Fibroblast of peridontal ligament (primary cell): Measurements from ENCODE around the gene DCTN3.

Experiments
- DNase-seq: peaks from one replicate; pipeline ENCODE4 v3.0.0-alpha.2; 2010; ENCODE audit errors: extremely low read depth

DCTN3 gene

GRCh38 chr9:34620061-34620994 is at the start of gene DCTN3:
Gene DCTN3, minus strand, starts transcription at chr9:34620495. Its CDS starts 31 bp downstream, at chr9:34620464.
- peak; percentile 95 for DNase-seq

- DNase-seq: peak; percentile 95
Measured at GRCh38 chr9:34665381-34666250, 45.3 kb upstream of the DCTN3 start.

- no peak for DNase-seq
Measured at GRCh38 chr9:34665067-34665380, 44.7 kb upstream of the DCTN3 start.

GRCh38 chr9:34664281-34665066 is 44.2 kb upstream of the DCTN3 start:
- DNase-seq: peak; percentile 76

GRCh38 chr9:34663303-34663605 is 43.0 kb upstream of the DCTN3 start:
- no peak for DNase-seq

GRCh38 chr9:34662526-34663302 is 42.4 kb upstream of the DCTN3 start, which contains the start of gene CCL27:
Gene CCL27, minus strand, starts transcription at chr9:34662657. Its CDS starts 24 bp downstream, at chr9:34662633.
- no peak for DNase-seq

- no peak for DNase-seq
Measured at GRCh38 chr9:34659592-34660253, 39.4 kb upstream of the DCTN3 start.

- DNase-seq: no peak
Measured at GRCh38 chr9:34658461-34658860, 38.2 kb upstream of the DCTN3 start.

GRCh38 chr9:34656992-34657391 is 36.7 kb upstream of the DCTN3 start:
- DNase-seq: no peak

- no peak for DNase-seq
Measured at GRCh38 chr9:34655394-34655793, 35.1 kb upstream of the DCTN3 start.

GRCh38 chr9:34654323-34655051 is 34.2 kb upstream of the DCTN3 start:
- peak; percentile 95 for DNase-seq

GRCh38 chr9:34653151-34654072 is 33.1 kb upstream of the DCTN3 start:
- DNase-seq: peak; percentile 32

GRCh38 chr9:34652602-34653000 is 32.3 kb upstream of the DCTN3 start:
- peak; percentile 24 for DNase-seq

- peak; percentile 86 for DNase-seq
Measured at GRCh38 chr9:34651876-34652601, 31.7 kb upstream of the DCTN3 start, which contains the start of gene IL11RA. Gene IL11RA, plus strand, starts transcription at chr9:34652185. Its CDS starts 3,033 bp downstream, at chr9:34655218.

GRCh38 chr9:34651321-34651720 is 31.0 kb upstream of the DCTN3 start:
- no peak for DNase-seq

GRCh38 chr9:34650816-34651215 is 30.5 kb upstream of the DCTN3 start:
- no peak for DNase-seq

GRCh38 chr9:34648673-34649072 is 28.4 kb upstream of the DCTN3 start:
- DNase-seq: no peak

GRCh38 chr9:34647651-34648050 is 27.4 kb upstream of the DCTN3 start:
- DNase-seq: no peak
